Left renal cortex interstitium (tissue), 4 donors: ENCODE results near the gene CHRM5. TPM values are rescaled to one million over a fixed set of nuclear protein-coding genes. Genes with fewer than 3 reads are reported as not detected.

Source experiments
- DNase-seq, 4 donors: peaks; one replicate each; pipeline ENCODE4 v3.0.0-alpha.2; 2013; ENCODE audit warnings: low read depth in 4 of 4, low spot score in 2 of 4, missing footprints in 1 of 4
- polyA plus RNA-seq, 4 donors: library from polyadenylated mRNA; unstranded; fragments of 120-200 nt; gene quantifications; one replicate each; pipeline ENCODE4 v1.2.1, GENCODE V29; 2013; ENCODE audit not compliant: insufficient read length in 4 of 4

Gene CHRM5, protein sequence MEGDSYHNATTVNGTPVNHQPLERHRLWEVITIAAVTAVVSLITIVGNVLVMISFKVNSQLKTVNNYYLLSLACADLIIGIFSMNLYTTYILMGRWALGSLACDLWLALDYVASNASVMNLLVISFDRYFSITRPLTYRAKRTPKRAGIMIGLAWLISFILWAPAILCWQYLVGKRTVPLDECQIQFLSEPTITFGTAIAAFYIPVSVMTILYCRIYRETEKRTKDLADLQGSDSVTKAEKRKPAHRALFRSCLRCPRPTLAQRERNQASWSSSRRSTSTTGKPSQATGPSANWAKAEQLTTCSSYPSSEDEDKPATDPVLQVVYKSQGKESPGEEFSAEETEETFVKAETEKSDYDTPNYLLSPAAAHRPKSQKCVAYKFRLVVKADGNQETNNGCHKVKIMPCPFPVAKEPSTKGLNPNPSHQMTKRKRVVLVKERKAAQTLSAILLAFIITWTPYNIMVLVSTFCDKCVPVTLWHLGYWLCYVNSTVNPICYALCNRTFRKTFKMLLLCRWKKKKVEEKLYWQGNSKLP
- polyA plus RNA-seq, result under 1 TPM; 0.16 to 0.44 (median 0.31) TPM

DNA sequence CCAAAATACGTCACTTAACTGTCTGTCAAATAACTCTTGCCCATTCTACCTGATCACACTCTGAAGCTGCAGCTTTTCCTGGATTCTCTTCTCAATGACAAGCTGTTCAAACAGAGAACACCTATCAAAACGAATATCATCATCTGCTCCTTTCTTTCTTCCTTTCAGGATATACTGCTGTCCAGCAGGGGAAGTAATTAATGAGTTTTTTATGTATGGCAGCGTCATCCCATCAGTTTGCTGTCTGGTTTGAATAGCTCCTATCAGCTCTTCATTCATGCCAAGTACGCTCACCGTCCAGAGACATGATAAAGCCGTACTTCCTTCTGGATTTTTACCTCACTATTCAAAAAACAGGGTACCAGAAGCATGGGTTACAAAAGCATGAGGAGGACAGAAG lies at the start of gene CHRM5:
CHRM5 (plus strand) TSS at position 274 of the 400 bp plus-strand sequence. CDS start 94,221 bp downstream, outside the sequence.
- no peak for DNase-seq

DNA sequence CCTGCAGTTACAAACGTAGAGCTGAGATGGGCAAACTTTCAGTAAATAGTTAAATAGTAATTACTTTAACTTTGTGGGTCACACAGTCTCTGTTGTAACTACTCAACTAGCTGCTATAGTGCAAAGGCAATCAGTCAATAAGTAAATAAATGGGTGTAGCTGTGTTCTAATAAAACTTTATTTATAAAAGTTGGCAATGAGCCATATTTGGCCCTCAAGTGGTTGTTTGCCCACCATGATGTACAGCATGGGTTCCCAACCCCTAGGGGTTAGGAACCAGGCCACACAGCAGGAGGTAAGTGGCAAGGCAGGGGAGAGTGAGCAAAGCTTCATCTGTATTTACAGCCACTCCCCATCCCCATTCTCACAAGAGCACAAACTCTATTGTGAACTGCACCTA lies 44.9 kb upstream of the CHRM5 start:
- DNase-seq, result no peak

GRCh38 chr15:33926260-33926659 lies 42.0 kb upstream of the CHRM5 start:
- no peak for DNase-seq

DNA sequence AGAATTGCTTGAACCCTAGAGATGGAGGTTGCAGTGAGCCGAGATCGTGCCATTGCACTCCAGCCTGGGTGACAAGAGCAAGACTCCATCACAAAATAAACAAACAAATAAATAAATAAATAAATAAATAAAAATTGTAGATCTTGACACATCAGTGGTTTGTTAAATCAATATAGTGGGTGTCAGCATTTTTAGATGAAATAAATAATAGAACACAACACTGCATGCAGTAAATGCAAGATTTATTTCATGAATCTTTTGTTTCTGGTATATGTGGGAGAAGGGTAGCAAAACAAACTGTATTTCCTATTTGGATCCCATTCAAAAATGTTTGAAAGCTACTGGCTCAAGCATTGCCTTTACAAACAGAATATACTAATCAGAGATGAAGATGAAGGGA lies 35.6 kb upstream of the CHRM5 start:
- DNase-seq, result no peak

- no peak for DNase-seq
Observed at GRCh38 chr15:33934396-33934795, 33.9 kb upstream of the CHRM5 start.

GRCh38 chr15:33934921-33935320 lies 33.4 kb upstream of the CHRM5 start:
- no peak for DNase-seq

- DNase-seq, result no peak
Observed at GRCh38 chr15:33941279-33942063, 26.8 kb upstream of the CHRM5 start.

DNA sequence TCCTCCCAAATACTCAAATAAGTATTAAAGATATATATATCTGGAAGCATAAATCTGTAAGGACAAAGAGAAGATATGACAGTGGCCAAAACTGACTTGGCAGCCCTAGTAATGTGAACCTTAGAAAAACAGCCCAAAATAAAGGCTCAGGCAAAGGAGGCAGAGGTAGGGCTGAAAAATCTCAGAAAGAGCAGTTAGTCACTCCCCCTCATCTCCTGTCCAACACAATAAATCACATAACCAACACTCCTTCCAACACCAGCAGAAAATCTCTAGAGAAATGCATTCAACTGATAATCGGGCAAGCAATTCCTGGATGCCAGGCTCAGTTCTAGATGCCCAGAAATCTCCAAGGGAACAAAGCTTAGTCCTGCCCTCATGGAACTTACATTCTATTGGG lies 22.1 kb upstream of the CHRM5 start:
- peak in 1 of 4 donors; percentile 32 for DNase-seq

GRCh38 chr15:33955945-33956344 lies 12.4 kb upstream of the CHRM5 start:
- DNase-seq, result no peak

GRCh38 chr15:33956397-33956796 lies 11.9 kb upstream of the CHRM5 start:
- DNase-seq, result no peak

GRCh38 chr15:33959844-33960548 lies 8.3 kb upstream of the CHRM5 start:
- no peak for DNase-seq

GRCh38 chr15:33960549-33960935 lies 7.8 kb upstream of the CHRM5 start:
- DNase-seq, result no peak

DNA sequence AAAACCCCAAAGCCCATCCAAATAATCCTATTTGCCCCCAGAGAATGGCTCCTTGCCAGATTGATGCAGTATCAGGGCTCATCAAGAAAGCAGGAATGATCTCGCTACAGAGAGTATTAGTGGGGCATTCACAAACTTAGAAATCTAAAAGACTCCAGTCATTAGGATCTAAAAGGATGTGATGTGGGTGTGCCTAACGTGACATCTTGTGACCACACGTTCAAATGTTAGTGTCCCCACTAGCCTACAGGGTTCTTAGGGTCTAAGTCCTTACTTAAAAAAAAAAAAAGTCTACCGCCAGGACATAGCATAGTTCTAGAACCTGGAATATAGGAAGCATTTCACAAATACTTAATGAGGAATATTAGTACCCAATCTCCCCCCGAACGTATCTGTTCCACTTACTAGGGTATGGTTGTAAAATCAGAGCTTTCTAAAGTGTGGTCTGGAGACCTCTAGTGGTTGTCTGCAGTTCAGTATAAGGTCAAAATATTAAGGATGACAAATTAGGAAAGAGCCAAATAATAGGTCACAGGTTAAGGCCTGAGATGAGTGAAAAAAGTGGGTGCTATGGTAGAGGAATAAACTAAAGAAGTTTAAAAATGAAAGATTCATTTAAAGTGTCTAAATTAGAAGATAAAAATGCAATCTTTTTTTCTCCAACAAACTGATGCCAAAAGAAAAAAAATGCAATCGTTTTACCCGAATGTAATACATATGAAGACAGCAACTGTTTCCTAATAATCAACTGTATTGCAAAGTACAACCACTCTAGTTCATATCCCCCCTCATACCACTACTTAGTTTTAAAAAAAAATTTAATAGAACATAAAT lies 4.2 kb upstream of the CHRM5 start:
- DNase-seq, result no peak

GRCh38 chr15:33964665-33965040 lies 3.6 kb upstream of the CHRM5 start:
- no peak for DNase-seq

GRCh38 chr15:33968821-33969220 lies 524 bp downstream of the CHRM5 start:
- DNase-seq, result no peak

DNA sequence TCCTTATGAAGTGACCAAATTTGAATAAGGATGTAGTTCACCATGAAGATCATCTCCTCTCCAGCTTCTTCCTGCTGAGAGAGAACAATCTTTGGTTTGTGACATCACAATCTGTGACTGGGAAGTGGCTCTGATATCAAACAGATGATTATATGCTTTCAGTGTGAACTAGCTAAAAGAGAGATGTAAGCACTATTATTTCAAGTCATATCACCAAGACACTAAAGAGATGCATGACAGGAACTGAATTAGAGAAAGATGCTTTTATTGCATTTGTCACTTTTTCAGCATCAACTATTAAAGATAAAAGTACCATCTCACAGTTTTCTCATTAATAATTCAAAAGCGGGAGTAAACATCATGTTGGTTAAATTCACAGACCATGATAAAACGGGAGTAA lies 3.5 kb downstream of the CHRM5 start:
- DNase-seq, result no peak

GRCh38 chr15:33975022-33975565 lies 6.8 kb downstream of the CHRM5 start:
- DNase-seq, result no peak

GRCh38 chr15:33980159-33980558 lies 11.9 kb downstream of the CHRM5 start:
- DNase-seq, result no peak

- no peak for DNase-seq
Observed at GRCh38 chr15:33982516-33982915, 14.2 kb downstream of the CHRM5 start.

- no peak for DNase-seq
Observed at GRCh38 chr15:33985287-33985686, 17.0 kb downstream of the CHRM5 start.
